Natural killer cell (primary cell): ENCODE measurements around the gene SLCO2A1. TPM values are rescaled to one million over a fixed set of nuclear protein-coding genes. Genes with fewer than 3 reads are reported as not detected.

Experiments
- ATAC-seq, 3 donors: fragments of 150-1000 bp in 2 of 3; fragments of 200-7000 bp in 1 of 3; cut with Tn5 transposase; 1 replicate in 1 of 3; 2 replicates in 2 of 3; pipeline ENCODE4 v1.10.0; 2021; ENCODE audit warnings: mild to moderate bottlenecking in 2 of 3, moderate library complexity in 2 of 3
- DNase-seq, 2 donors: peaks; one replicate each; pipeline versions ENCODE4 v3.0.0 to v3.0.0-alpha.2; 2013 to 2021; ENCODE audit warnings: mixed read lengths in 1 of 2
- H3K27ac ChIP-seq: one replicate; pipeline ENCODE4 v1.5.1; 2013; ENCODE audit warnings: mild to moderate bottlenecking, low read length
- H3K27me3 ChIP-seq: one replicate; pipeline ENCODE4 v1.6.1; 2013; ENCODE audit warnings: low read length; ENCODE audit not compliant: control insufficient read depth, insufficient read depth
- H3K36me3 ChIP-seq: one replicate; pipeline ENCODE4 v1.6.1; 2013; ENCODE audit warnings: low read length; ENCODE audit not compliant: control insufficient read depth, insufficient read depth
- H3K4me1 ChIP-seq: one replicate; pipeline ENCODE4 v1.6.1; 2013; ENCODE audit warnings: low read length; ENCODE audit not compliant: control insufficient read depth, insufficient read depth
- H3K4me3 ChIP-seq: one replicate; pipeline ENCODE4 v1.5.1; 2013; ENCODE audit warnings: low read length
- H3K9me3 ChIP-seq: one replicate; pipeline ENCODE4 v1.6.1; 2013; ENCODE audit warnings: low read length; ENCODE audit not compliant: control insufficient read depth, insufficient read depth
- H3K27ac Mint-ChIP-seq, 2 donors: one replicate each; pipeline ENCODE4 v1.8.0; 2022; ENCODE audit warnings: mild to moderate bottlenecking in 2 of 2, mixed read lengths in 2 of 2, moderate library complexity in 1 of 2
- H3K27me3 Mint-ChIP-seq, 2 donors: one replicate each; pipeline ENCODE4 v1.8.0; 2022; ENCODE audit warnings: low read depth in 2 of 2, mixed read lengths in 2 of 2
- H3K36me3 Mint-ChIP-seq: one replicate; pipeline ENCODE4 v1.8.0; 2022; ENCODE audit warnings: mixed read lengths
- H3K4me1 Mint-ChIP-seq, 2 donors: one replicate each; pipeline ENCODE4 v1.8.0; 2022; ENCODE audit warnings: mixed read lengths in 2 of 2
- H3K4me3 Mint-ChIP-seq: one replicate; pipeline ENCODE4 v1.8.0; 2022; ENCODE audit warnings: mild to moderate bottlenecking, moderate library complexity, mixed read lengths
- H3K9me3 Mint-ChIP-seq, 2 donors: one replicate each; pipeline ENCODE4 v1.8.0; 2022; ENCODE audit warnings: mixed read lengths in 2 of 2
- CTCF ChIP-seq: fragments of 200-600 bp; IDR thresholded peaks from one replicate; pipeline ENCODE4 v1.8.0; 2022; ENCODE audit warnings: antibody characterized with exemption
- WGBS: methylation state at CpG from one replicate; pipeline ENCODE4 v1.1.7; 2013; ENCODE audit warnings: missing lambda C conversion rate; ENCODE audit not compliant: insufficient coverage; 5-methylcytosine and 5-hydroxymethylcytosine counted together
- intact Hi-C: fragments of 100-400 bp; cut with micrococcal nuclease; formaldehyde crosslinking; loops from one replicate; pipeline ENCODE4 v1.14.2; 2022
- total RNA-seq, 4 donors: library from RNA; stranded (reverse); fragments of 120-200 nt in 1 of 4; gene quantifications; one replicate each; pipeline versions ENCODE4 v1.2.3 to v1.2.4, GENCODE V29; 2013 to 2022

The SLCO2A1 gene
- total RNA-seq, 3 donors from 2014 or later (not counting 1 experiment from before 2014, with no cell fraction given) = not detected

- no peak for TF ChIP-seq CTCF
- H3K27me3 ChIP-seq = no peaks in the 10 kb centered on the region
- H3K27me3 Mint-ChIP-seq = peaks cover 36 to 39% of the 10 kb centered on the region in 2 donors
- H3K4me3 Mint-ChIP-seq = no peak overlapping the region
- intact Hi-C loops = no loop called here
- H3K4me3 ChIP-seq = no peak overlapping the region
- H3K9me3 Mint-ChIP-seq = no peaks in the 10 kb centered on the region
- H3K27ac ChIP-seq = no peak overlapping the region
- DNase-seq (no peak), ATAC-seq (no peak)
- 40% methylated on average over 6 of the region's 6 CpGs for WGBS
- H3K4me1 Mint-ChIP-seq = no peaks in the 10 kb centered on the region
- no peaks in the 10 kb centered on the region for H3K9me3 ChIP-seq
- H3K4me1 ChIP-seq = peaks cover 5% of the 10 kb centered on the region
- H3K36me3 Mint-ChIP-seq = no peaks in the 10 kb centered on the region
- H3K36me3 ChIP-seq = no peaks in the 10 kb centered on the region
- H3K27ac Mint-ChIP-seq = no peak overlapping the region
Measured at GRCh38 chr3:133892541-133893231, 137.0 kb downstream of the SLCO2A1 start.

GRCh38 chr3:133891662-133892378 is 137.9 kb downstream of the SLCO2A1 start:
- Histone ChIP-seq H3K36me3 (no peaks in the 10 kb centered on the region), H3K4me1 (peaks cover 5% of the 10 kb centered on the region), H3K27me3 (no peaks in the 10 kb centered on the region), H3K4me3 (no peak overlapping the region), H3K9me3 (no peaks in the 10 kb centered on the region), H3K27ac (no peak overlapping the region)
- no peak for DNase-seq
- H3K36me3 Mint-ChIP-seq = no peaks in the 10 kb centered on the region
- TF ChIP-seq CTCF = no peak
- no peak overlapping the region for H3K27ac Mint-ChIP-seq
- WGBS = 93% methylated on average over 11 of the region's 11 CpGs
- H3K27me3 Mint-ChIP-seq = peaks cover 28 to 31% of the 10 kb centered on the region in 2 donors
- intact Hi-C loops = no loop called here
- no peaks in the 10 kb centered on the region for H3K9me3 Mint-ChIP-seq
- H3K4me3 Mint-ChIP-seq = no peak overlapping the region
- no peaks in the 10 kb centered on the region for H3K4me1 Mint-ChIP-seq
- no peak for ATAC-seq

- Mint-ChIP-seq H3K4me1 (no peaks in the 10 kb centered on the region), H3K27me3 (peaks cover 21 to 23% of the 10 kb centered on the region in 2 donors), H3K36me3 (no peaks in the 10 kb centered on the region), H3K4me3 (no peak overlapping the region), H3K9me3 (no peaks in the 10 kb centered on the region), H3K27ac (no peak overlapping the region)
- no peaks in the 10 kb centered on the region for H3K36me3 ChIP-seq
- DNase-seq (no peak), ATAC-seq (no peak)
- no peak for TF ChIP-seq CTCF
- intact Hi-C loops = no loop called here
- H3K9me3 ChIP-seq = no peaks in the 10 kb centered on the region
- peaks cover 5% of the 10 kb centered on the region for H3K4me1 ChIP-seq
- no peaks in the 10 kb centered on the region for H3K27me3 ChIP-seq
- no peak overlapping the region for H3K4me3 ChIP-seq
- no peak overlapping the region for H3K27ac ChIP-seq
- 88% methylated on average over 5 of the region's 5 CpGs for WGBS
Measured at GRCh38 chr3:133890972-133891644, 138.6 kb downstream of the SLCO2A1 start.
